ENCODE results near the gene CNOT10. TPM values are rescaled to one million over a fixed set of nuclear protein-coding genes. Genes with fewer than 3 reads are reported as not detected.

CNOT10 gene
- polyA plus RNA-seq, 1 of the 3 experiments (the other 2 are of a cell fraction), result 23.5 TPM

GRCh38 chr3:32675164-32675563 is 9.8 kb upstream of the CNOT10 start:
- Histone ChIP-seq H3K9ac (no peak overlapping the region), H3K36me3 (replicated peaks in 1 of 2; ENCODE audit: control insufficient read depth in 1 of 2, insufficient read depth in 2 of 2, low read length in 1 of 2) (no peaks in the 10 kb centered on the region), H3K4me3 (ENCODE audit: low read depth in 2 of 2, low read length in 1 of 2) (no peak overlapping the region), H3K9me2 (no peaks in the 10 kb centered on the region), H3K27ac (ENCODE audit: low read depth in 2 of 2, low read length in 1 of 2) (no peak overlapping the region), H3K9me3 (no peaks in the 10 kb centered on the region), H3K27me3 (ENCODE audit: insufficient read depth) (0 out of 2 replicates have a peak, but pooled peaks cover 5% of the 10 kb centered on the region), H3K4me1 (ENCODE audit: control insufficient read depth in 1 of 2, insufficient read depth in 2 of 2, low read depth in 1 of 2, low read length in 1 of 2) (no peaks in the 10 kb centered on the region), H3F3A (replicated peaks; ENCODE audit: insufficient read depth) (no peaks in the 10 kb centered on the region), H3K4me2 (no peak overlapping the region), H4K20me1 (ENCODE audit: insufficient read depth) (no peaks in the 10 kb centered on the region), H2AFZ (ENCODE audit: low read depth) (no peak overlapping the region), H3K79me2 (ENCODE audit: insufficient read depth) (no peaks in the 10 kb centered on the region)
- DNase-seq, result no peak
- ChIA-PET POLR2A (no interaction called here), CTCF (interaction anchor here (1.2 kb wide), 1 partner anchor 9 kb away, joined by 3 read pairs; the partner anchor contains the start of gene CNOT10)
- TF ChIP-seq EP300 (IDR thresholded peaks at IDR 0.05; ENCODE audit: borderline replicate concordance in 1 of 2, low read depth in 1 of 2, low read length in 1 of 2), result no peak
- no peak for TF ChIP-seq FOSL2 (IDR thresholded peaks at IDR 0.05; ENCODE audit: borderline replicate concordance, low read depth)
- no peak for TF ChIP-seq FOXM1 (IDR thresholded peaks at IDR 0.05; ENCODE audit: low read depth)
- TF ChIP-seq ZBTB33 (IDR thresholded peaks at IDR 0.05; ENCODE audit: borderline replicate concordance, low read depth), result no peak
- TF ChIP-seq IRF3 (IDR thresholded peaks at IDR 0.05; ENCODE audit: low read depth, low read length), result no peak
- no peak for TF ChIP-seq FOXJ3 (CRISPR knock-in tag; IDR thresholded peaks at IDR 0.05)
- TF ChIP-seq MEF2A (IDR thresholded peaks at IDR 0.05; ENCODE audit: borderline replicate concordance, low read depth), result no peak
- no peak for TF ChIP-seq MXI1 (IDR thresholded peaks at IDR 0.05; ENCODE audit: low read depth, low read length)
- 64% methylated on average over 2 of the region's 2 CpGs for WGBS (ENCODE audit: low lambda C conversion rate)

GRCh38 chr3:32675650-32676049 is 9.3 kb upstream of the CNOT10 start:
- no peaks in the 10 kb centered on the region for H3K79me2 ChIP-seq (ENCODE audit: insufficient read depth)
- H4K20me1 ChIP-seq (ENCODE audit: insufficient read depth), result no peaks in the 10 kb centered on the region
- no peak overlapping the region for H3K4me3 ChIP-seq (ENCODE audit: low read depth in 2 of 2, low read length in 1 of 2)
- ChIA-PET POLR2A (no interaction called here), CTCF (interaction anchor here (0.6 to 1.2 kb wide), 2 partner anchors 9 to 165 kb away, joined by 3 to 6 read pairs; partner anchors contain the start of gene CNOT10)
- no peaks in the 10 kb centered on the region for H3K9me3 ChIP-seq
- H3K9ac ChIP-seq, result no peak overlapping the region
- WGBS (ENCODE audit: low lambda C conversion rate), result 10% methylated on average over 1 of the region's 1 CpG
- H3K9me2 ChIP-seq, result no peaks in the 10 kb centered on the region
- DNase-seq, result no peak
- no peaks in the 10 kb centered on the region for H3F3A ChIP-seq (replicated peaks; ENCODE audit: insufficient read depth)
- no peaks in the 10 kb centered on the region for H3K36me3 ChIP-seq (replicated peaks in 1 of 2; ENCODE audit: control insufficient read depth in 1 of 2, insufficient read depth in 2 of 2, low read length in 1 of 2)
- TF ChIP-seq RFX5 (IDR thresholded peaks at IDR 0.05; ENCODE audit: low read length) (no peak), POLR2AphosphoS5 (IDR thresholded peaks at IDR 0.05; ENCODE audit: low read depth, low read length) (no peak), SMC3 (IDR thresholded peaks at IDR 0.05; ENCODE audit: low read depth, low read length) (no peak), EZH2phosphoT487 (IDR thresholded peaks at IDR 0.05; ENCODE audit: borderline replicate concordance, low read depth) (no peak), ELF1 (IDR thresholded peaks at IDR 0.05) (no peak), NFIC (IDR thresholded peaks at IDR 0.05; ENCODE audit: borderline replicate concordance) (no peak), MAX (IDR thresholded peaks at IDR 0.05; ENCODE audit: low read depth) (no peak), REST (IDR thresholded peaks at IDR 0.05; ENCODE audit: low read depth, low read length) (no peak), TAF1 (IDR thresholded peaks at IDR 0.05; ENCODE audit: borderline replicate concordance, low read depth, low read length) (no peak), NRF1 (IDR thresholded peaks at IDR 0.05; ENCODE audit: low read depth, low read length) (no peak)
- H3K27ac ChIP-seq (ENCODE audit: low read depth in 2 of 2, low read length in 1 of 2), result no peak overlapping the region
- no peak overlapping the region for H3K4me2 ChIP-seq
- peaks cover 5% of the 10 kb centered on the region; the same call in 1 of the 2 replicates for H3K27me3 ChIP-seq (ENCODE audit: insufficient read depth)
- H3K4me1 ChIP-seq (ENCODE audit: control insufficient read depth in 1 of 2, insufficient read depth in 2 of 2, low read depth in 1 of 2, low read length in 1 of 2), result no peaks in the 10 kb centered on the region
- no peak overlapping the region for H2AFZ ChIP-seq (ENCODE audit: low read depth)
